GM23338 (cell line): Measurements from ENCODE around the gene KIF1C. TPM values are rescaled to one million over a fixed set of nuclear protein-coding genes. Genes with fewer than 3 reads are reported as not detected.

Source experiments
- ATAC-seq: fragments of 200-7000 bp; cut with Tn5 transposase; 3 replicates; pipeline ENCODE4 v1.9.1; 2020
- DNase-seq: peaks from one replicate; pipeline ENCODE4 v3.0.0-alpha.2; 2015; ENCODE audit warnings: low spot score
- H2AFZ ChIP-seq: fragments of 200-600 bp; sonication (generic); 2 replicates; pipeline ENCODE4 v1.8.0; 2016; ENCODE audit warnings: antibody characterized with exemption, mild to moderate bottlenecking, moderate library complexity
- H3F3A ChIP-seq: fragments of 200-600 bp; sonication (generic); replicated peaks from 2 replicates; pipeline ENCODE4 v1.8.0; 2017; ENCODE audit warnings: antibody characterized with exemption, mixed run types, low read depth
- H3K27ac ChIP-seq: fragments of 200-600 bp; sonication (generic); 2 replicates; pipeline ENCODE4 v1.6.1; 2016; ENCODE audit warnings: low read depth
- H3K27me3 ChIP-seq: fragments of 200-600 bp; sonication (generic); 2 replicates; pipeline ENCODE4 v1.8.0; 2016; ENCODE audit warnings: mild to moderate bottlenecking, mixed run types, moderate library complexity; ENCODE audit not compliant: insufficient read depth
- H3K36me3 ChIP-seq: fragments of 200-600 bp; sonication (generic); 2 replicates; pipeline ENCODE4 v1.8.0; 2016; ENCODE audit warnings: mild to moderate bottlenecking; ENCODE audit not compliant: insufficient read depth
- H3K4me1 ChIP-seq: fragments of 200-600 bp; sonication (generic); 2 replicates; pipeline ENCODE4 v1.8.0; 2016; ENCODE audit warnings: mild to moderate bottlenecking, moderate library complexity; ENCODE audit not compliant: insufficient read depth
- H3K4me2 ChIP-seq: fragments of 200-600 bp; sonication (generic); 2 replicates; pipeline ENCODE4 v1.7.1; 2017; ENCODE audit warnings: mixed run types
- H3K4me3 ChIP-seq: fragments of 200-600 bp; sonication (generic); 2 replicates; pipeline ENCODE4 v1.6.1; 2016; ENCODE audit warnings: mixed run types
- H3K79me2 ChIP-seq: fragments of 200-600 bp; sonication (generic); replicated peaks from 2 replicates; pipeline ENCODE4 v1.8.0; 2017; ENCODE audit warnings: mild to moderate bottlenecking; ENCODE audit not compliant: insufficient read depth
- H3K9me2 ChIP-seq: fragments of 200-600 bp; sonication (generic); 2 replicates; pipeline ENCODE4 v1.8.0; 2017; ENCODE audit not compliant: insufficient read depth
- H4K20me1 ChIP-seq: fragments of 200-600 bp; sonication (generic); replicated peaks from 2 replicates; pipeline ENCODE4 v1.8.0; 2017; ENCODE audit warnings: mild to moderate bottlenecking; ENCODE audit not compliant: insufficient read depth
- H3K27ac Mint-ChIP-seq: 2 replicates; pipeline ENCODE4 v1.8.0; 2020; ENCODE audit warnings: inconsistent platforms, mild to moderate bottlenecking, moderate library complexity, mixed read lengths
- H3K27me3 Mint-ChIP-seq: 3 replicates; pipeline ENCODE4 v1.8.0; 2022; ENCODE audit warnings: low read depth, mild to moderate bottlenecking, moderate library complexity, mixed read lengths, inconsistent platforms; ENCODE audit not compliant: insufficient read depth, poor library complexity
- H3K36me3 Mint-ChIP-seq: 3 replicates; pipeline ENCODE4 v1.8.0; 2021; ENCODE audit warnings: low read depth, mild to moderate bottlenecking, inconsistent platforms, moderate library complexity, mixed read lengths
- H3K4me1 Mint-ChIP-seq: 3 replicates; pipeline ENCODE4 v1.8.0; 2020; ENCODE audit warnings: mild to moderate bottlenecking, inconsistent platforms, mixed read lengths
- H3K4me3 Mint-ChIP-seq: 3 replicates; pipeline ENCODE4 v1.8.0; 2021; ENCODE audit warnings: moderate library complexity, mild to moderate bottlenecking, inconsistent platforms, mixed read lengths
- H3K9me3 Mint-ChIP-seq: 3 replicates; pipeline ENCODE4 v1.8.0; 2020; ENCODE audit warnings: moderate library complexity, mild to moderate bottlenecking, inconsistent platforms, mixed read lengths
- CREB1 ChIP-seq: fragments of 250-450 bp; sonication (Bioruptor Pico); IDR thresholded peaks from 2 replicates; pipeline ENCODE4 v1.5.0; 2020; ENCODE audit warnings: low read depth, mild to moderate bottlenecking, moderate library complexity
- EZH2 ChIP-seq: fragments of 200-600 bp; sonication (generic); IDR thresholded peaks from one replicate; pipeline ENCODE4 v1.8.0; 2017; ENCODE audit warnings: antibody characterized with exemption, mild to moderate bottlenecking, low read depth; ENCODE audit not compliant: unreplicated experiment
- JUNB ChIP-seq: IDR thresholded peaks from one replicate; pipeline ENCODE4 v1.6.1; 2016; ENCODE audit warnings: antibody characterized with exemption; ENCODE audit not compliant: unreplicated experiment
- NANOG ChIP-seq: IDR thresholded peaks from 2 replicates; pipeline ENCODE4 v1.6.1; 2016; ENCODE audit warnings: antibody characterized with exemption, borderline replicate concordance
- STAT1 ChIP-seq: IDR thresholded peaks from one replicate; pipeline ENCODE4 v1.6.1; 2016; ENCODE audit warnings: antibody characterized with exemption; ENCODE audit not compliant: unreplicated experiment
- ZNF331 ChIP-seq: fragments of 250-450 bp; sonication (Bioruptor Pico); IDR thresholded peaks from 2 replicates; pipeline ENCODE4 v1.5.0; 2020; ENCODE audit warnings: low read depth, mild to moderate bottlenecking, moderate library complexity
- polyA plus RNA-seq: library from polyadenylated mRNA; unstranded; fragments of >200 nt; fragmentation: Nextera tagmentation; extraction: Ambion mirVana; gene quantifications from 2 replicates; pipeline ENCODE4 v1.2.1, GENCODE V29; 2016
- total RNA-seq: library from RNA; depleted of rRNA; stranded (reverse); fragments of >200 nt; shearing (Covaris generic); gene quantifications from 2 replicates; pipeline ENCODE4 v1.2.3, GENCODE V29; 2014
- TF ChIP-seq, protein P1 (sequence below): IDR thresholded peaks from 2 replicates; pipeline ENCODE4 v1.6.1; 2016; ENCODE audit warnings: antibody characterized with exemption
- TF ChIP-seq, protein P2 (sequence below): fragments of 250-450 bp; sonication (Bioruptor Pico); IDR thresholded peaks from 2 replicates; pipeline ENCODE4 v1.5.0; 2020; ENCODE audit warnings: mild to moderate bottlenecking, moderate library complexity

Gene KIF1C
- total and polyA plus RNA-seq, 2 experiments from 2014 or later: 13.5 to 61.4 TPM

DNA sequence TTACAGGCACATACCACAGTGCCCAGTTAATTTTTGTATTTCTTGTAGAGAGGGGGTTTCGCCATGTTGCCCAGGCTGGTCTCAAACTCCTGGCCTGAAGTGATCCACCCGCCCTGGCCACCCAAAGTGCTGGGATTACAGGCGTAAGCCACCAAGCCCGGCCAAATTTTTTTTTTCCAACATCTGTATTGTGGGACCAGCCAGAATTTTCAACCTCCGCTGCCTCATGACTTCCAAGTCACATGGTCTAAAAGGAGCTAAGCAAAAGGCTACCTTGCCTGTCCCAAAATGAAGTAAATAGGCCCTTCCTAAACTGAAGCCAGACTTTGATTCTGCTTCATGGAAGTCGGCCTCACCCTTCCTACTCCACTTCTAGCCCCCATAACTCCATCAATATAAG lies 25.9 kb upstream of the KIF1C start:
- Histone ChIP-seq H2AFZ (no peak overlapping the region), H3K4me1 (peaks cover 17% of the 10 kb centered on the region), H3K4me2 (no peak overlapping the region), H3F3A (peaks cover 10% of the 10 kb centered on the region; the same call in 1 of the 2 replicates), H4K20me1 (0 out of 2 replicates have a peak, but pooled peaks cover 9% of the 10 kb centered on the region), H3K36me3 (no peaks in the 10 kb centered on the region), H3K27me3 (peaks cover 39% of the 10 kb centered on the region), H3K79me2 (peaks cover 16% of the 10 kb centered on the region), H3K4me3 (no peak overlapping the region), H3K9me2 (no peaks in the 10 kb centered on the region), H3K27ac (no peak overlapping the region)
- H3K4me1 Mint-ChIP-seq: peaks cover 29% of the 10 kb centered on the region
- H3K36me3 Mint-ChIP-seq: peaks cover 44% of the 10 kb centered on the region
- H3K4me3 Mint-ChIP-seq: no peak overlapping the region
- no peak overlapping the region for H3K27ac Mint-ChIP-seq
- DNase-seq: no peak
- H3K27me3 Mint-ChIP-seq: peaks cover 43% of the 10 kb centered on the region
- no peak for ATAC-seq
- no peaks in the 10 kb centered on the region for H3K9me3 Mint-ChIP-seq
- TF ChIP-seq, protein P1, sequence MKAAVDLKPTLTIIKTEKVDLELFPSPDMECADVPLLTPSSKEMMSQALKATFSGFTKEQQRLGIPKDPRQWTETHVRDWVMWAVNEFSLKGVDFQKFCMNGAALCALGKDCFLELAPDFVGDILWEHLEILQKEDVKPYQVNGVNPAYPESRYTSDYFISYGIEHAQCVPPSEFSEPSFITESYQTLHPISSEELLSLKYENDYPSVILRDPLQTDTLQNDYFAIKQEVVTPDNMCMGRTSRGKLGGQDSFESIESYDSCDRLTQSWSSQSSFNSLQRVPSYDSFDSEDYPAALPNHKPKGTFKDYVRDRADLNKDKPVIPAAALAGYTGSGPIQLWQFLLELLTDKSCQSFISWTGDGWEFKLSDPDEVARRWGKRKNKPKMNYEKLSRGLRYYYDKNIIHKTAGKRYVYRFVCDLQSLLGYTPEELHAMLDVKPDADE: no peak
- TF ChIP-seq, protein P2, sequence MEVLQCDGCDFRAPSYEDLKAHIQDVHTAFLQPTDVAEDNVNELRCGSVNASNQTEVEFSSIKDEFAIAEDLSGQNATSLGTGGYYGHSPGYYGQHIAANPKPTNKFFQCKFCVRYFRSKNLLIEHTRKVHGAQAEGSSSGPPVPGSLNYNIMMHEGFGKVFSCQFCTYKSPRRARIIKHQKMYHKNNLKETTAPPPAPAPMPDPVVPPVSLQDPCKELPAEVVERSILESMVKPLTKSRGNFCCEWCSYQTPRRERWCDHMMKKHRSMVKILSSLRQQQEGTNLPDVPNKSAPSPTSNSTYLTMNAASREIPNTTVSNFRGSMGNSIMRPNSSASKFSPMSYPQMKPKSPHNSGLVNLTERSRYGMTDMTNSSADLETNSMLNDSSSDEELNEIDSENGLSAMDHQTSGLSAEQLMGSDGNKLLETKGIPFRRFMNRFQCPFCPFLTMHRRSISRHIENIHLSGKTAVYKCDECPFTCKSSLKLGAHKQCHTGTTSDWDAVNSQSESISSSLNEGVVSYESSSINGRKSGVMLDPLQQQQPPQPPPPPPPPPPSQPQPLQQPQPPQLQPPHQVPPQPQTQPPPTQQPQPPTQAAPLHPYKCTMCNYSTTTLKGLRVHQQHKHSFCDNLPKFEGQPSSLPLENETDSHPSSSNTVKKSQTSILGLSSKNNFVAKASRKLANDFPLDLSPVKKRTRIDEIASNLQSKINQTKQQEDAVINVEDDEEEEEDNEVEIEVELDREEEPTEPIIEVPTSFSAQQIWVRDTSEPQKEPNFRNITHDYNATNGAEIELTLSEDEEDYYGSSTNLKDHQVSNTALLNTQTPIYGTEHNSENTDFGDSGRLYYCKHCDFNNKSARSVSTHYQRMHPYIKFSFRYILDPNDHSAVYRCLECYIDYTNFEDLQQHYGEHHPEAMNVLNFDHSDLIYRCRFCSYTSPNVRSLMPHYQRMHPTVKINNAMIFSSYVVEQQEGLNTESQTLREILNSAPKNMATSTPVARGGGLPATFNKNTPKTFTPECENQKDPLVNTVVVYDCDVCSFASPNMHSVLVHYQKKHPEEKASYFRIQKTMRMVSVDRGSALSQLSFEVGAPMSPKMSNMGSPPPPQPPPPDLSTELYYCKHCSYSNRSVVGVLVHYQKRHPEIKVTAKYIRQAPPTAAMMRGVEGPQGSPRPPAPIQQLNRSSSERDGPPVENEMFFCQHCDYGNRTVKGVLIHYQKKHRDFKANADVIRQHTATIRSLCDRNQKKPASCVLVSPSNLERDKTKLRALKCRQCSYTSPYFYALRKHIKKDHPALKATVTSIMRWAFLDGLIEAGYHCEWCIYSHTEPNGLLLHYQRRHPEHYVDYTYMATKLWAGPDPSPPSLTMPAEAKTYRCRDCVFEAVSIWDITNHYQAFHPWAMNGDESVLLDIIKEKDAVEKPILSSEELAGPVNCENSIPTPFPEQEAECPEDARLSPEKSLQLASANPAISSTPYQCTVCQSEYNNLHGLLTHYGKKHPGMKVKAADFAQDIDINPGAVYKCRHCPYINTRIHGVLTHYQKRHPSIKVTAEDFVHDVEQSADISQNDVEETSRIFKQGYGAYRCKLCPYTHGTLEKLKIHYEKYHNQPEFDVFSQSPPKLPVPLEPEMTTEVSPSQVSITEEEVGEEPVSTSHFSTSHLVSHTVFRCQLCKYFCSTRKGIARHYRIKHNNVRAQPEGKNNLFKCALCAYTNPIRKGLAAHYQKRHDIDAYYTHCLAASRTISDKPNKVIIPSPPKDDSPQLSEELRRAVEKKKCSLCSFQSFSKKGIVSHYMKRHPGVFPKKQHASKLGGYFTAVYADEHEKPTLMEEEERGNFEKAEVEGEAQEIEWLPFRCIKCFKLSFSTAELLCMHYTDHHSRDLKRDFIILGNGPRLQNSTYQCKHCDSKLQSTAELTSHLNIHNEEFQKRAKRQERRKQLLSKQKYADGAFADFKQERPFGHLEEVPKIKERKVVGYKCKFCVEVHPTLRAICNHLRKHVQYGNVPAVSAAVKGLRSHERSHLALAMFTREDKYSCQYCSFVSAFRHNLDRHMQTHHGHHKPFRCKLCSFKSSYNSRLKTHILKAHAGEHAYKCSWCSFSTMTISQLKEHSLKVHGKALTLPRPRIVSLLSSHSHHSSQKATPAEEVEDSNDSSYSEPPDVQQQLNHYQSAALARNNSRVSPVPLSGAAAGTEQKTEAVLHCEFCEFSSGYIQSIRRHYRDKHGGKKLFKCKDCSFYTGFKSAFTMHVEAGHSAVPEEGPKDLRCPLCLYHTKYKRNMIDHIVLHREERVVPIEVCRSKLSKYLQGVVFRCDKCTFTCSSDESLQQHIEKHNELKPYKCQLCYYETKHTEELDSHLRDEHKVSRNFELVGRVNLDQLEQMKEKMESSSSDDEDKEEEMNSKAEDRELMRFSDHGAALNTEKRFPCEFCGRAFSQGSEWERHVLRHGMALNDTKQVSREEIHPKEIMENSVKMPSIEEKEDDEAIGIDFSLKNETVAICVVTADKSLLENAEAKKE: no peak
- no peak for TF ChIP-seq CREB1 (CRISPR knock-in tag)
- no peak for TF ChIP-seq ZNF331
- TF ChIP-seq JUNB: no peak
- TF ChIP-seq EZH2: no peak
- no peak for TF ChIP-seq NANOG
- no peak for TF ChIP-seq STAT1
